Activated CD4-positive, alpha-beta memory T cell treated with anti-CD3 and anti-CD28 coated beads, Interleukin-2, amount 10 ng/mL, durations not matched to agents 7 days and 5 days (primary cell): ENCODE measurements around the gene PDE4D. TPM values are rescaled to one million over a fixed set of nuclear protein-coding genes. Genes with fewer than 3 reads are reported as not detected.

Experiments used
- CTCF ChIA-PET: fragments of 350-600 bp; sonication (Branson Sonifier 250); formaldehyde crosslinking; loops from one replicate; lab custom pipeline; 2021; ENCODE audit warnings: antibody characterized with exemption, inconsistent platforms; lab: Charles Lee
- POLR2A ChIA-PET: fragments of 350-600 bp; sonication (Branson Sonifier 250); formaldehyde crosslinking; loops from one replicate; lab custom pipeline; 2021; ENCODE audit warnings: antibody characterized with exemption; lab: Charles Lee
- DNase-seq: peaks from one replicate; pipeline ENCODE4 v3.0.0-alpha.2; 2020
- H3K27ac Mint-ChIP-seq: one replicate; pipeline ENCODE4 v1.8.0; 2021; ENCODE audit warnings: mild to moderate bottlenecking, mixed read lengths
- H3K27me3 Mint-ChIP-seq: one replicate; pipeline ENCODE4 v1.8.0; 2021; ENCODE audit warnings: mixed read lengths
- H3K36me3 Mint-ChIP-seq: one replicate; pipeline ENCODE4 v1.8.0; 2021; ENCODE audit warnings: low read depth, mixed read lengths
- H3K4me1 Mint-ChIP-seq: one replicate; pipeline ENCODE4 v1.8.0; 2021; ENCODE audit warnings: mixed read lengths
- H3K4me3 Mint-ChIP-seq: one replicate; pipeline ENCODE4 v1.8.0; 2021; ENCODE audit warnings: mild to moderate bottlenecking, mixed read lengths
- H3K9me3 Mint-ChIP-seq: one replicate; pipeline ENCODE4 v1.8.0; 2021; ENCODE audit warnings: mixed read lengths
- total RNA-seq, 2 experiments: library from RNA; stranded (reverse); gene quantifications; one replicate each; pipeline ENCODE4 v1.2.3, GENCODE V29; 2021

The PDE4D gene
- total RNA-seq, 2 experiments from 2014 or later = 123 to 126 TPM

DNA sequence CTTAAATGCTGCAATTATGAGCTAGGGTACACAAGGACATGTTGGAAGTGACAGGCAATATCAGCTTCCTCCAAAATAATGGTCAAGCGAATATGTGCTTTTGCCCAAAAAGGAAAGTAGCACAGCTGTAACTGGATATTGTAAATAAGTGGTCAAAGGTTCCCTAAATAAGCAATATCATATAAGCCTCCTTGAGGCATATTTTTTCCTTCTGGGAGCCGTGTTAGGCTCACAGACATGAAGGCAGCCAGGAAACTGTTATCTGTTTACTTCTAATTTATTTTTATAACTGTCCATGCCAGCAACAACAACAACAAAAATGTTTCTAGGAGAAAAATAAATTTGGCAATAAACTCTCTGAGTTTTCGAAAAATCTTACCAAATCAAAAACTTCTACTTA, 648.3 kb downstream of the PDE4D start:
- H3K4me1 Mint-ChIP-seq = no peaks in the 10 kb centered on the region
- no peak for DNase-seq
- H3K4me3 Mint-ChIP-seq = no peak overlapping the region
- no peak overlapping the region for H3K27ac Mint-ChIP-seq
- ChIA-PET CTCF (no interaction called here), POLR2A (no interaction called here)
- no peaks in the 10 kb centered on the region for H3K9me3 Mint-ChIP-seq
- peaks cover 6% of the 10 kb centered on the region for H3K27me3 Mint-ChIP-seq
- H3K36me3 Mint-ChIP-seq = no peaks in the 10 kb centered on the region

GRCh38 chr5:59241552-59241951, 652.0 kb downstream of the PDE4D start:
- POLR2A ChIA-PET = no interaction called here
- no peak for DNase-seq
- H3K27ac Mint-ChIP-seq = no peak overlapping the region
- peaks cover 10% of the 10 kb centered on the region for H3K4me1 Mint-ChIP-seq
- no peak overlapping the region for H3K4me3 Mint-ChIP-seq
- CTCF ChIA-PET = no interaction called here
- H3K27me3 Mint-ChIP-seq = peaks cover 35% of the 10 kb centered on the region
- no peaks in the 10 kb centered on the region for H3K9me3 Mint-ChIP-seq
- no peaks in the 10 kb centered on the region for H3K36me3 Mint-ChIP-seq

GRCh38 chr5:59241119-59241518, 652.4 kb downstream of the PDE4D start:
- H3K4me3 Mint-ChIP-seq = no peak overlapping the region
- H3K9me3 Mint-ChIP-seq = no peaks in the 10 kb centered on the region
- POLR2A ChIA-PET = no interaction called here
- H3K4me1 Mint-ChIP-seq = peaks cover 10% of the 10 kb centered on the region
- peaks cover 39% of the 10 kb centered on the region for H3K27me3 Mint-ChIP-seq
- DNase-seq = no peak
- H3K36me3 Mint-ChIP-seq = no peaks in the 10 kb centered on the region
- no peak overlapping the region for H3K27ac Mint-ChIP-seq
- CTCF ChIA-PET = no interaction called here

DNA sequence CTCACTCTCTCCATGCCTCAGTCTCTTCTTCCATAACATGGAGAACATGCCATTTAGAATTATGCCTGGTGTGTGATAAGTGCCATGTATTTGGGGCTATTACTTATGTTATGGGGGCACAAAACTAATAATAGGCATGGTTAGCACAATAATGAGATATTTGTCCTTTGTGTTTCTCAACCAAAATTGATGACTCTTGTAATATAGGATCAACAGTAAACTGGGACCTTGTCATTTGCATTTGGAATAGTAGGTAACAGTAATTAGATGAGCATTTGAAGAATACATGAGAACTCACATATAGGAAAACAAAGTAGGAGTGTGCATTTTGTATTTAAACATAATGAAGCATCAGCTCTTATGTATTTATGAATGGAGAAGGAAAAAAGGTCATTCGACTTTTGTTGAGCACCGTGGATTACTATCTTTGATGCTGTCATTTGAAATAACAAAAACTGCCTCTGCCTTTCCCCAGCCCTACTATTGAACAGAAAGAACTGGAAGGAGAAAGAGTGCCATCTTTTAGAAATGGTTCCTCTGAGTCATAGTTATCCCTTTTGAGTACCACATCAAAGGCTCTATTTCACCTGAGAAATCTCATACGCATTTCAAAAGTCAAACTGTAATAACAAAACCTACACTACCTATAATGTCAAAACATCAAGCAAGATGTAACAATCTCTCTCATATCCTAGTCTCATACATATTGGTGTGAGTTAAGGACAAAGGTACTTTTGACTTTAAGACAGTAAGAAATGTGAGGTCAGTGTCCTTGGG, 655.2 kb downstream of the PDE4D start:
- no peaks in the 10 kb centered on the region for H3K9me3 Mint-ChIP-seq
- DNase-seq = no peak
- peaks cover 49% of the 10 kb centered on the region for H3K27me3 Mint-ChIP-seq
- ChIA-PET CTCF (no interaction called here), POLR2A (no interaction called here)
- no peaks in the 10 kb centered on the region for H3K36me3 Mint-ChIP-seq
- no peak overlapping the region for H3K4me3 Mint-ChIP-seq
- peaks cover 10% of the 10 kb centered on the region for H3K4me1 Mint-ChIP-seq
- no peak overlapping the region for H3K27ac Mint-ChIP-seq

DNA sequence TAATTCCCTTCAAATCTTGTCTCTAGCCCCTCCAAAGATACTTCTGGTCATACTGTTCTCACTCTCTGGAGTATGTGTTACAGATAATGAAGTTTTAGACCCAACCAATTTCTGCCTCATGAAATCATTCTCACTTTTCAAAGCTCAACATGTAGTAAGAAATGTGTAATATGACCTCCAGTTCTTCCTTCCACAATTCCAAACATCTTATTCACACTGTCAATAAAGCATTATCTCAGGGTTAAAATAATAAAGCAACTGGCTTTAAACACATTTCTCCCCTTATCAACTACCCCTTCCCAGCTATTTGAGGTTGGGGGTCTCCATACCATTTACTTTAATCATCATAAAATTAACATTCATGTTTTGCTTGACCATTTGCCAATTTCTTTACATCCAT, 656.5 kb downstream of the PDE4D start:
- H3K27ac Mint-ChIP-seq = no peak overlapping the region
- no peaks in the 10 kb centered on the region for H3K9me3 Mint-ChIP-seq
- H3K36me3 Mint-ChIP-seq = no peaks in the 10 kb centered on the region
- H3K4me1 Mint-ChIP-seq = peaks cover 10% of the 10 kb centered on the region
- H3K27me3 Mint-ChIP-seq = peaks cover 55% of the 10 kb centered on the region
- no peak overlapping the region for H3K4me3 Mint-ChIP-seq
- CTCF ChIA-PET = no interaction called here
- POLR2A ChIA-PET = no interaction called here
- no peak for DNase-seq

GRCh38 chr5:59236448-59236847, 657.1 kb downstream of the PDE4D start:
- Mint-ChIP-seq H3K4me1 (peaks cover 10% of the 10 kb centered on the region), H3K9me3 (no peaks in the 10 kb centered on the region), H3K36me3 (no peaks in the 10 kb centered on the region), H3K27me3 (peaks cover 55% of the 10 kb centered on the region), H3K27ac (no peak overlapping the region), H3K4me3 (no peak overlapping the region)
- ChIA-PET POLR2A (no interaction called here), CTCF (no interaction called here)
- no peak for DNase-seq

GRCh38 chr5:59234236-59234635, 659.3 kb downstream of the PDE4D start:
- peaks cover 10% of the 10 kb centered on the region for H3K4me1 Mint-ChIP-seq
- no peaks in the 10 kb centered on the region for H3K9me3 Mint-ChIP-seq
- no peak for DNase-seq
- H3K27me3 Mint-ChIP-seq = peaks cover 48% of the 10 kb centered on the region
- POLR2A ChIA-PET = no interaction called here
- no peaks in the 10 kb centered on the region for H3K36me3 Mint-ChIP-seq
- CTCF ChIA-PET = no interaction called here
- H3K27ac Mint-ChIP-seq = no peak overlapping the region
- H3K4me3 Mint-ChIP-seq = no peak overlapping the region

GRCh38 chr5:59231221-59231931, 662.1 kb downstream of the PDE4D start:
- Mint-ChIP-seq H3K27me3 (peaks cover 44% of the 10 kb centered on the region), H3K36me3 (no peaks in the 10 kb centered on the region), H3K9me3 (no peaks in the 10 kb centered on the region), H3K27ac (no peak overlapping the region), H3K4me3 (no peak overlapping the region), H3K4me1 (no peaks in the 10 kb centered on the region)
- DNase-seq = no peak
- ChIA-PET POLR2A (no interaction called here), CTCF (no interaction called here)

GRCh38 chr5:59222687-59223511, 670.6 kb downstream of the PDE4D start:
- POLR2A ChIA-PET = no interaction called here
- H3K27me3 Mint-ChIP-seq = peaks cover 19% of the 10 kb centered on the region

DNA sequence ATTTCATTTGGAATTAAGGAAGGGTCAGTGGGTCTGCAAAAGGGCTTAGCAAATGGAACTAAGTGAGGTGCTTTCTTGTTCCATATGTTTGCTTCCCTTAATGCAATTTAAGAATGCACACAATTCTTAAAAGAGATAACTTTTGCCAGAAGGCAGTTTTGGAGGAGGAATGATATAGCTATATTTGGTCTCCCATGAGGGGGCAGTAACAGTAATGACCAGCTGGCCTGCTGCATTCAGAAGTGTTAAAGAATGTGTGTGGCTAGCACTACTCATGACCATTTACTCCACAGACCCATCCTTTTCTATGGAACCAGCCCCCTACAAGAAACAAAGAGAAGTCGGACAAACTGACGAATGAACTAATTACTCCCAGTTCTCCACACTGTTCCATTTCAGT, 671.8 kb downstream of the PDE4D start:
- Mint-ChIP-seq H3K9me3 (no peaks in the 10 kb centered on the region), H3K4me3 (no peak overlapping the region), H3K4me1 (no peaks in the 10 kb centered on the region), H3K36me3 (no peaks in the 10 kb centered on the region), H3K27me3 (peaks cover 14% of the 10 kb centered on the region), H3K27ac (no peak overlapping the region)
- ChIA-PET CTCF (interaction anchor here (0.9 to 1.3 kb wide), 2 partner anchors 33 to 159 kb away, joined by 4 read pairs; no protein-coding TSS in a partner anchor), POLR2A (no interaction called here)
- no peak for DNase-seq

More at GRCh38 chr5:59222687-59223511, 670.6 kb downstream of the PDE4D start:
- Mint-ChIP-seq H3K4me1 (no peaks in the 10 kb centered on the region), H3K36me3 (no peaks in the 10 kb centered on the region), H3K27ac (no peak overlapping the region), H3K9me3 (no peaks in the 10 kb centered on the region), H3K4me3 (no peak overlapping the region)
- DNase-seq = no peak
- CTCF ChIA-PET = interaction anchor here (1.1 to 1.4 kb wide), 2 partner anchors 8 to 35 kb away, joined by 4 to 5 read pairs; no protein-coding TSS in a partner anchor

GRCh38 chr5:59218424-59219045, 675.0 kb downstream of the PDE4D start:
- H3K27me3 Mint-ChIP-seq = peaks cover 34% of the 10 kb centered on the region
- no peaks in the 10 kb centered on the region for H3K4me1 Mint-ChIP-seq
- H3K36me3 Mint-ChIP-seq = no peaks in the 10 kb centered on the region
- no peak overlapping the region for H3K27ac Mint-ChIP-seq
- H3K4me3 Mint-ChIP-seq = no peak overlapping the region
- POLR2A ChIA-PET = no interaction called here
- no peaks in the 10 kb centered on the region for H3K9me3 Mint-ChIP-seq
- no peak for DNase-seq
- CTCF ChIA-PET = no interaction called here

DNA sequence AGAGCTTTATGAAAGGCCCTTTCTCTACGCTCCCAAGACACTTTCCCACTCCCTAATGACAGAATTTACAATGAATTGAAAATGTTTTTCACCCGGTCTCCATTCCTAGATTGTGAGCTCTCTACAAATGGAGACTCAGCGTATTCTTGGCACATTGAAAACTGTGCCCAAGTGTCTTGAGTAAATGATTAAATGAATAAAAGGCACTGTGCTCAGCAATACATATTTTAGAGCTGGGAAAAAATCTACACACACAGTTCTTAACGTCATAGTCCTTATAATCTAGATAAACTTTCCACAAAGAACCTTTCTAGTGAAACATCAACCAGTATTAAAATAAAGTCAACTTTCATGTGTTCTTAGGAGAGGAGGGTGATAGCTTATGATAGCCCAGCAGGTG, 676.7 kb downstream of the PDE4D start:
- DNase-seq = no peak
- H3K36me3 Mint-ChIP-seq = no peaks in the 10 kb centered on the region

More for the DNA sequence above, 676.7 kb downstream of the PDE4D start:
- Mint-ChIP-seq H3K4me3 (no peak overlapping the region), H3K9me3 (no peaks in the 10 kb centered on the region), H3K27ac (no peak overlapping the region), H3K27me3 (peaks cover 46% of the 10 kb centered on the region), H3K4me1 (no peaks in the 10 kb centered on the region)
- ChIA-PET CTCF (interaction anchor here (0.9 to 1.5 kb wide), 2 partner anchors 29 to 151 kb away, joined by 3 to 4 read pairs; no protein-coding TSS in a partner anchor), POLR2A (no interaction called here)
